NCI-H446 treated with DMSO at 0.1 percent for 48 hours (cell line): ENCODE results near the gene ZNF213.

Experiments
- DNase-seq: peaks from one replicate; lab custom pipeline; 2025; lab: John Stamatoyannopoulos, UW

Gene ZNF213, protein sequence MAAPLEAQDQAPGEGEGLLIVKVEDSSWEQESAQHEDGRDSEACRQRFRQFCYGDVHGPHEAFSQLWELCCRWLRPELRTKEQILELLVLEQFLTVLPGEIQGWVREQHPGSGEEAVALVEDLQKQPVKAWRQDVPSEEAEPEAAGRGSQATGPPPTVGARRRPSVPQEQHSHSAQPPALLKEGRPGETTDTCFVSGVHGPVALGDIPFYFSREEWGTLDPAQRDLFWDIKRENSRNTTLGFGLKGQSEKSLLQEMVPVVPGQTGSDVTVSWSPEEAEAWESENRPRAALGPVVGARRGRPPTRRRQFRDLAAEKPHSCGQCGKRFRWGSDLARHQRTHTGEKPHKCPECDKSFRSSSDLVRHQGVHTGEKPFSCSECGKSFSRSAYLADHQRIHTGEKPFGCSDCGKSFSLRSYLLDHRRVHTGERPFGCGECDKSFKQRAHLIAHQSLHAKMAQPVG

DNA sequence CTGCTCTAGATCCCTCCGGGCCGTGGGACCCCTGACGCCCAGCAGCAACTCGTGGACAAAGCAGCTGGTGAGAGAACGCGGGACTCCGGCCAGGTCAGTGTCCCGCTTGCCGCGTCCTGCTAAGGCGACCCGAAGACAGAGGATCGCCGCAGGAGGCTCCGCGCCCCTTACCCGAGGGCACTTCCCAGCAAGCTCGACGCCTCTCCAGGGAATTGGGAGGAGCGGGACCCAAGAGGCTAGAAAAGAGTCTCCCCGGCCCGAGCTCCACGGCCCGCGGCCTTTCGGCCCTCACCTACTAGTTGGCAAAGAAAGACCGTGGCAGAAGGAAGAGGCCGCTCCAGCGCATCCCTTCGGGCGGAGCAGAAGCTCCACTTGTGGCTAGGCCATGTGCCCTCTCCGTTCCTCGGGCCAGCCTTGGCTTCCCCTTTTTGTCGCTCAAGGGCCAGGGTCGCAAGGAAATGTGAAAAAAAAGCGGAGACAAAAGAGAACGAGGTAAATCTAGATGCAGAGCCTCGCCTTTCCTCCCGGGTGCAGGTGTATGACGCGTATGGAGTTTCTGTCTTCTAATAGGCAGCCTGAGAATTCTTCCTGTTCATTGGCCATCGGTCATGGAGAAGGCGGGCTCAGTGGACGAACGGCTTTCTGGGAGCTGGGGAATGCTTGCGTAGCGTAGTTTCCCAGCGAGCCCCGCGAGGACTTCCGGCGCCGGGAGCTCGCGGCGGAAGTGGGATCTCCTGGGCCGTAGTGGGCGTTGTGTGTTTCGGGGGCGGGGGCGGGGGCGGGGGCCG lies at the start of gene ZNF213:
ZNF213 (plus strand) TSS at position 692 of the 788 bp plus-strand sequence. CDS start 2,252 bp downstream, outside the sequence.
- peak; percentile 94 for DNase-seq

DNA sequence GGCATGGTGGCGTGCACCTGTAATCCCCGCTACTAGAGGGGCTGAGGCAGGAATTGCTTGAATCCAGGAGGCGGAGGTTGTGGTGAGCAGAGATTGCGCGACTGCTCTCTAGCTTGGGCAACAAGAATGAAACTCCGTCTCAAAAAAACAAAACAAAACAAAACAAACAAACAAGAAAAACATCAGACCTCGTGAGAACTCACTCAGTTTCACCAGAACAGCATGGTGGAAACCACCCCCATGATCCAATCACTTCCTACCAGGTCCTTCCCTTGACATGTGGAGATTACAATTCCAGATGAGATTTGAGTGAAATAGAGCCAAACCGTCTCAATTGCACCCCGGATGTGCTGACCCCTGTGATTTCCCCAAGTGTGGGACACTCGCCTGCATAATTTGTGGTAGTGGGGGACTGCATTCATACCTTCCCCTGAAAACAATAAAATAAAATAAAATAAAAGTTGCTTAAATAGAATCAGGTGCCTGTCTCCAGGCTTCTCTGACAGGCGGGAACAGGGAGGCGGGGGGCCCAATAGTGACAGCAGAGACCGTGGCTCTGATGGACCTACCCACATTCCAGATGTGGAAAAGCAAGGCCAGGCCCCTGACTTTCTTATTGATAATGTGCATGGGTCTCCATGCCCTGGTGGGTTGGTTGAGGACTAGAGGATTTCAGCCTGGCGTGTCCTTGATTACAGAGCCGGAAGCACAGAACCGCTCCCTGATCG lies 48.8 kb upstream of the ZNF213 start:
- DNase-seq = no peak

- DNase-seq = no peak
These were observed 48.1 kb upstream of the ZNF213 start for GRCh38 chr16:3086596-3087242.

- DNase-seq = no peak
These were observed 47.3 kb upstream of the ZNF213 start for GRCh38 chr16:3087243-3088235.

GRCh38 chr16:3088450-3088849 lies 46.4 kb upstream of the ZNF213 start:
- no peak for DNase-seq

DNA sequence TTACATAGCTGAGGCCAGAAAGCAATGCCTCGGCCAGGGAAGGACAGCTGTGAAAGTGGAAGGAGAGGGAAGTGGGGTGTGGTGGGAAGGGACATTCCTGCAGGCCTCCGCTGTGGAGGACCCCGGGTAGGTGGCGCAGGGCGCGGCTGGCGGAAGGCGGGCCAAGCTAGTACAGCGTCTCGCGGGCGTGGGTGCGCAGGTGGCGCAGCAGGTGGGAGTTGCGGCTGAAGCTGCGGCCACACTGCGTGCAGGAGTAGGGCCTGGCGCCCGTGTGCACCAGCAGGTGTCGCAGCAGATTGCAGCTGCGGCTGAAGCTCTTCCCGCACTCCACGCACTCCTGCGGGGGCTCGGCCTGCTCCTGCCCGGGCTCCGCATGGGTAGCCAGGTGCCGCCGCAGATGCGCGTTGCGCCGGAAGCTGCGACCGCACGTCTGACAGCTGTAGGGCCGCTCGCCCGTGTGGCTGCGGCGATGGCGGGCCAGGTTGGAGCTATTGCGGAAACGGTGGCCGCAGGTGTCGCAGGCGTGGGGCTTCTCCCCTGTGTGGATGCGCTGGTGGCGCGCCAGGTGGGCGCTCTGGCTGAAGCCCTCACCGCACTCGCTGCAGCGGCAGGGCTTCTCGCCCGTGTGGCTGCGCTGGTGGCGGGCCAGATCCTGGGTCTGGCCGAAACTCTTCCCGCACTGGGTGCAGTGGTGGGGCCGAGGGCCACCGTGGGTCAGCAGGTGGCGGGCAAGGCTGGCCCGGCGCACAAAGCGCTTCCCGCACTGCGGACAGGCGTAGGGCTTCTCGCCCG lies 45.7 kb upstream of the ZNF213 start:
- DNase-seq = no peak

DNA sequence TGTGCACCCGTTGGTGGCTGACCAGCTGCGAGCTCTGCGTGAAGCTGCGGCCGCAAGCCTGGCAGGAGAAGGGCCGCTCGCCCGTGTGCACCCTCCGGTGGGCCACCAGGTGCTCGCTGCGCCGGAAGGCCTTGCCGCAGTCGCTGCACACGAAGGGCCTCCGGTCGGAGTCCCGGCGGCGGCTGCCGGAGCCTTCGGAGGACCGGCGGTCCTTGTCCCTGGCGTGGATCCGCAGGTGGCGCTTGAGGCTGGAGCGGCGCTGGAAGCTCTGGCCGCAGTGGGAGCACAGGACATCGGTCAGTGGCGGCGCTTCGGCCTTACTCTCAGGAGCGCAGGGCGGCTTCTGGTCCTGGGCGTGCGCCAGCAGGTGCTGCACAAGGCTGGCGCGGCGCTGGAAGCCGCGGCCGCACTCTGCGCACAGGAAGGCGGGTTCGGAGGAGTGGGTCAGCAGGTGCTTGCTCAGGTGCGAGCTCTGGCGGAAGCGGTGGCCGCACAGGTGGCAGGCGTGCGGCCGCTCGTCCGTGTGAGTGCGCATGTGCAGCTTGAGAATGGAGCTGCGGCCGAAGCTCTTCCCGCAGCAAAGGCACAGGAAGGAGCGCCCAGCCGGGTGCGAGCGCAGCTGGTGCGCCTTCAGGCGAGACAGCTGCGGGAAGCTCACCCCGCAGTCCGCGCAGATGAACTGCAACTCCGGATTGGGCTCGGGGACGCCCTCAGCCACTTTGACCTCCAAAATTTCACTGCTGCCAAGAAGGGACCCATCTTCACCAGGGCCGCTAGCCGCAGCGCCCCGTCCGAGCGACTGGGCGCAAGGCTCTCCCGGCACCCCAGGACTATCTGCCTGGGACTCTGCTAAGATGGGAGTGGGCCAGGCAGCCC lies 44.9 kb upstream of the ZNF213 start:
- DNase-seq = no peak

DNA sequence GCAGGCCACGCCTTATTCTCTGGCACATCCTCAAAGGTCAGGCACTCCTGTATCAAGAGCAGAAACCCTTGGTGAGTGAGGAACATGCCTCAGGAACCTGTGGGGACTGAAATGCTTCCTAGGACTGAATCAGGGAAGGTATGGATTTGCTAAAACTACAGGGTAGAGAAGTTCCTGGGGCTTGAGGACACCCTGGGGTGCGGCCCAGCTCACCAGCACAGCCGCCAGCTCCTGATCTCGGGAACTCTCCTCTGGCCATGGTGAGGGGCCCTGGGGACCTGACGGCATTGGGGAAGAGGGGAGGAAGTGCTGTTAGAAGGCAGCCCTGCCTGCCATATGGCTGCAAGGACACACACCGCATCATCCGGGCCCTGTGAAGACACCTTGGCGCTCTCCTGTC lies 43.3 kb upstream of the ZNF213 start:
- no peak for DNase-seq

GRCh38 chr16:3092501-3092941 lies 42.3 kb upstream of the ZNF213 start:
- no peak for DNase-seq

DNA sequence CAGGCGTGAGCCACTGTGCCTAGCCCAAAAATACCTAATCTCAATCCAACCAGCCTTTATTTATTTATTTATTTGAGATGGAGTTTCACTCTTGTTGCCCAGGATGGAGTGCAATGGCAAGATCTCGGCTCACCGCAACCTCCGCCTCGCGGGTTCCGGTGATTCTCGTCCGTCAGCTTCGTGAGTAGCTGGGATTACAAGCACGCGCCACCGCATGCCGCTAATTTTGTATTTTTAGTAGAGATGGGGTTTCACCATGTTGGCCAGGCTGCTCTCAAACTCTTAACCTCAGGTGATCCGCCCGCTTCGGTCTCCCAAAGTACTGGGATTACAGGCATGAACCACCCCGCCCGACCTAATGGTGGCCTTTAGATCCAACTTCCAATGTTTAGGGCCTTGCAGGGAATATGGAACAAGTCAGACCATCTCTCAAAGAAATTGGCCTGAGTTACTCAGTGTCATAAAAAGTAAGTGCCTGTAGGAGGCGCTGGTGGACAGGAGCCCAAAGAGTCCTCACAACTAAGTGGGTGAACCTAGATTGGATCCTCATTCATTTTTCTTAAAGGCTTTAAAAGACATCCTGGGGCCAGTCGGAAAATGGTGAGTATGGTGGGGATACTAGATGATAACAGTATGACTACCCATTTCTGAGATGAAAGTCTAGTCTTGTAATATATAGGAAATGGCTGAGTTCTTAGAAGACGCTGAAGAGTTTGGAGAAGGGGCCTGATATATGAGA lies 40.4 kb upstream of the ZNF213 start:
- no peak for DNase-seq

DNA sequence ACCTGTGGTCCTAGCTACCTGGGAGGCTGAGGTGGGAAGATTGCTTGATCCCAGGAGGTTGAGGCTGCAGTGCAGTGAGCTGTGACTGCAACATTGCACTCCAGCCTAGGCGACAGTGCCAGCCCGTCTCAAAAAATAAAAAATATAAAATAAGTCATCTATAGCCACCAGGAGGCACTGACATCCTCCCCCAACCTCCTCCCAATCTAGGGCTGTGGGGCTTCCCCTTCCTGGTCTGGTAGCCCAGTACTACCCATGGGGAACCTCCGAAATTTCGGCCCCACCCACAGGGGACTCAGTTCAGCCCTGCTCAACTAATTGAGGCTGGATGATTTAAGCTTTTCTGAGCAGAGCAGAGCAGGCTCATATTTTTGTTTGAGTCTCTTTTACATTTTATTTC lies 39.0 kb upstream of the ZNF213 start:
- DNase-seq = no peak

GRCh38 chr16:3096362-3096761 lies 38.5 kb upstream of the ZNF213 start:
- DNase-seq = no peak

GRCh38 chr16:3097266-3097665 lies 37.6 kb upstream of the ZNF213 start:
- DNase-seq = no peak

DNA sequence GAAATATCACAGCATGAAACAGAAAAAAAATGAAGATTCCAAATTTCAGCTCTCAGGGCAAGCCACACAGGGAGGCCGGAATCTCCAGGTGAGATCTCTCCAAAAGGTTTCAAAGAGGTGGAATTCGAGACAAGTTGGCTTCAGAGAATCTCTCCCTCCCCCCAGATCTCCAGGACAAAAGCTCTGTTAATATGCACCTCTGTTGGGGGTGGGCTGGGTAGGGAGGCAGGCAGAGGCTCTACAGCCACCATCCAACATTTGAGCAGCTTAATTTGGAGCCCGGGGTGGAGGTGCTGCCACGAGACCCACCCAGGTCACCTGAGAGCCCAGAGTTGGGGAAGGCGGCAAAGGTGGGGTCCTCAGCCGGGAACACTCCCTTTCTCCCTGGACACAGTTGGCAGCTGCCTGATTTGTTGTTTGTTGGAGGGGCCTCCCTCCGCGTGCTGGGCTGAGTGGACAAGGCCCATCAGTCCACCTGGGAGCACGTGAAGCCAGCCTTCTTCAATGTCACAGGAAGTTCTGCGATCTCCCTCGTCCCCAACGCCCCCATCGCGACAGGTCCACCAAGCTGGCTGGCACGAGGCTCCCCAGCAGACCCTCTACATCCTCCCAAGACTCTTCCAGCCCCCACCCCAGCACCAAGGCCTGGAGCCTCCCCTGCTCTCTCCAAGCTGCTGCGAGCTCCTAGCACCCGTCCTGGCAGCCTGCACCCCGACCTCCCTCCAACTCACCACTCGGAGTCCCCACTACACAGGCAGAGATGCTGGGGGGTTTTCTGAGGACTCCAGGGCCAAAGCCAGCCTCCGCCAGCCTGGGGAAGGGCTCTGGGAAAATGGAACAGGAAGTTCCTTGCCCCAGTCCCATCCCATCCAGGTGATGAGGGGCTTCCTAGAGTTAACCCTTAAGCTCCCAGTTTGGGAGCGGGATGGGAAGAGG lies 36.1 kb upstream of the ZNF213 start, which contains the start of gene ZSCAN10:
ZSCAN10 (minus strand) TSS at position 836 of the 936 bp plus-strand sequence. CDS start 6,357 bp downstream, outside the sequence.
- DNase-seq = no peak

- no peak for DNase-seq
These were observed 35.5 kb upstream of the ZNF213 start for GRCh38 chr16:3099395-3099731.

DNA sequence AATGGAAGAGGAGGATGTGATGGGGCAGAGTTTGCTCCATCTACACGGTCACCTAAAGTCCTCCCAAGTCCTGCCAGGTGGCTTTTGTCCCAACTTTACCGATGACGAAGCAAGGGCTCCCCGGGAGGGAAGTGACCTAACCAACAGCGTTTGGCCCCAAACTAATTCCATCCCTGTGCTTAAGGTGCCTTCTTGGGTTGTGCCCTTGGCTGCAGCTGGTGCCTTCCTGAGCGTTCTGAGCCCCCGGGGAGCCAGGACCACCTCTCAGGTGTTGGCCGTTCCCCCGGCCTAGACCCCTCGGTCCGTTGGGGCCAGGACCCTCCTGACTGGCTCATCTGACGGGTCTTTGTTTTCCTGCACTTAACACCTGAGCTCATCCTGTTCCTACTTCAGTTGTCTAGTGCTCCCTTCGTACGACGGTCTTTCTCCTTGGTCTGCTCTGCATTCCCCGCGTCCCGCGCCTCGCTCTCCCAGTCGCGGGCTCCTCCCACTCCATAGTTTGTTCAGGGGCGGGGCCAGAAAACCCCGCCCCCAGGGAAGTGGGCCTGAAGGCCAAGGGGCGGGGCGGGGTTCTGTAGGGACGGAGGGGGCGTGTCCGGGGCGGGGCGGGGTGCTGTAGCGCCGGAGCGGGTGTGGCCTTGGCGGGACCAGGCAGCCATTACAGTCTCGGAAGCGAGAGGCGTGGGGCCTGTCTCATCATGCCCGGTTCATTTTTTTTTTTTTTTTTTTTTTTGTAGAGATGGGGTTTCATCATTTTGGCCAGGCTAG lies 34.9 kb upstream of the ZNF213 start:
- DNase-seq = peak; percentile 75
